K562 (cell line): Measurements from ENCODE around the gene ANKRD12. TPM values are rescaled to one million over a fixed set of nuclear protein-coding genes. Genes with fewer than 3 reads are reported as not detected.

Experiments used
- ARHGAP35 ChIP-seq: fragments of 450-650 bp; IDR thresholded peaks from 2 replicates; pipeline ENCODE4 v1.6.1; 2018; ENCODE audit not compliant: partially characterized antibody
- CHD1 ChIP-seq: fragments of 200-600 bp; sonication (generic); IDR thresholded peaks from one replicate; pipeline ENCODE4 v1.6.1; 2012; ENCODE audit warnings: mild to moderate bottlenecking, moderate library complexity, low read length, inconsistent platforms
- CTCF ChIP-seq, 3 experiments: IDR thresholded peaks in 2 of 3; conservative IDR thresholded peaks in 1 of 3; 2 replicates each; pipeline ENCODE4 v1.5.1; 2011 to 2012; ENCODE audit warnings: low read length in 3 of 3, mild to moderate bottlenecking in 3 of 3, control low read depth in 2 of 3, improper control_type of control experiment in 1 of 3, inconsistent platforms in 1 of 3, low read depth in 1 of 3, mixed read lengths in 1 of 3, moderate library complexity in 1 of 3; ENCODE audit not compliant: insufficient read depth in 2 of 3
- E4F1 ChIP-seq: fragments of 250-450 bp; sonication (Bioruptor Pico); IDR thresholded peaks from 2 replicates; pipeline ENCODE4 v1.5.0; 2021; ENCODE audit warnings: mild to moderate bottlenecking, borderline replicate concordance
- ELF4 ChIP-seq: fragments of 450-650 bp; formaldehyde crosslinking; IDR thresholded peaks from 2 replicates; pipeline ENCODE4 v1.4.0; 2022; ENCODE audit warnings: missing genetic modification characterization
- HDGF ChIP-seq: fragments of 450-650 bp; IDR thresholded peaks from 2 replicates; pipeline ENCODE4 v1.6.1; 2016
- KLF6 ChIP-seq: fragments of 250-450 bp; sonication (Bioruptor Pico); IDR thresholded peaks from 2 replicates; pipeline ENCODE4 v1.4.0; 2020; ENCODE audit warnings: mild to moderate bottlenecking, moderate library complexity, borderline replicate concordance
- PRDM10 ChIP-seq: fragments of 450-650 bp; IDR thresholded peaks from 2 replicates; pipeline ENCODE4 v1.6.1; 2018; ENCODE audit not compliant: partially characterized antibody
- RB1 ChIP-seq: fragments of 450-650 bp; IDR thresholded peaks from 2 replicates; pipeline ENCODE4 v1.6.1; 2017; ENCODE audit warnings: low read depth, mild to moderate bottlenecking
- SIN3A ChIP-seq, 2 experiments: fragments of 150-350 bp in 1 of 2; IDR thresholded peaks; 2 replicates each; pipeline ENCODE4 v1.6.1; 2011 to 2016; ENCODE audit warnings: borderline replicate concordance in 2 of 2, low read depth in 2 of 2, low read length in 2 of 2, mild to moderate bottlenecking in 2 of 2, moderate library complexity in 2 of 2; ENCODE audit not compliant: control insufficient read depth in 1 of 2
- TCF3 ChIP-seq: sonication (generic); formaldehyde crosslinking; IDR thresholded peaks from 2 replicates; pipeline ENCODE4 v1.4.0; 2020; ENCODE audit warnings: mild to moderate bottlenecking, missing genetic modification reagents
- TEAD4 ChIP-seq, 2 experiments: sonication (generic) in 1 of 2; formaldehyde crosslinking in 1 of 2; IDR thresholded peaks; 2 replicates each; pipeline versions ENCODE4 v1.6.1 to v1.8.0; 2012 to 2022; ENCODE audit warnings: borderline replicate concordance in 1 of 2, inconsistent platforms in 1 of 2, low read length in 1 of 2, mild to moderate bottlenecking in 1 of 2, missing genetic modification reagents in 1 of 2
- VEZF1 ChIP-seq: fragments of 200-800 bp; sonication (Bioruptor generic); IDR thresholded peaks from 2 replicates; pipeline ENCODE4 v1.6.1; 2017; ENCODE audit warnings: missing genetic modification characterization, missing compliant biosample characterization
- ZFP1 ChIP-seq: fragments of 450-650 bp; formaldehyde crosslinking; IDR thresholded peaks from 2 replicates; pipeline ENCODE4 v1.4.0; 2020; ENCODE audit warnings: mild to moderate bottlenecking, mixed read lengths
- polyA plus RNA-seq, 8 experiments: library from polyadenylated mRNA; depleted of rRNA in 4 of 8; stranded (reverse) in 5 of 8; unstranded in 3 of 8; fragments of >200 nt; fragmentation: Nextera tagmentation in 2 of 8; fragmentation: Illumina TruSeq in 1 of 8; extraction: Ambion mirVana in 2 of 8; extraction: Trizol in 1 of 8; gene quantifications; 2 replicates each; pipeline versions ENCODE4 v1.2.1 to v1.2.3, GENCODE V29; 2011 to 2014; ENCODE audit warnings: inconsistent platforms in 1 of 8, missing spikeins in 1 of 8
- total RNA-seq, 7 experiments: library from RNA; depleted of rRNA in 6 of 7; stranded (reverse); fragments of >200 nt in 6 of 7; fragmentation: Illumina TruSeq in 2 of 7; extraction: Trizol in 2 of 7; gene quantifications; 2 replicates each; pipeline versions ENCODE4 v1.2.1 to v1.2.3, GENCODE V29; 2011 to 2021; ENCODE audit warnings: low replicate concordance in 1 of 7
- TF ChIP-seq, protein P1 (sequence below), 2 experiments: fragments of 450-650 bp; conservative IDR thresholded peaks; 2 replicates each; pipeline ENCODE4 v1.6.1; 2017; ENCODE audit warnings: mild to moderate bottlenecking in 2 of 2, moderate library complexity in 2 of 2

ANKRD12 gene
- total and polyA plus RNA-seq, 9 of the 15 experiments (the other 6 are each of a cell fraction or from before 2014, with no cell fraction given): 6.6 to 28.2 (median 16.0) TPM

GRCh38 chr18:9334329-9334972 lies 197.9 kb downstream of the ANKRD12 start, which contains the start of gene TWSG1 (continued):
- TF ChIP-seq VEZF1 (CRISPR knock-in tag) (peak; percentile 97), TCF3 (CRISPR knock-in tag) (no peak), SIN3A (IDR thresholded peaks at IDR 0.05; ENCODE audit: borderline replicate concordance in 2 of 2, control insufficient read depth in 1 of 2, low read depth in 2 of 2, low read length in 2 of 2) (peak; percentile 70 to 89; a peak in 2 of 4 replicates), ARHGAP35 (no peak), TEAD4 (IDR thresholded peaks at IDR 0.05; ENCODE audit: low read length) (no peak), TEAD4 (CRISPR knock-in tag; IDR thresholded peaks at IDR 0.05; ENCODE audit: borderline replicate concordance) (no peak), KLF6 (no peak), ELF4 (CRISPR knock-in tag) (no peak), CHD1 (no peak), PRDM10 (no peak), CTCF (IDR thresholded peaks at IDR 0.05 in 2 of 3, conservative IDR thresholded peaks at IDR 0.05 in 1 of 3; ENCODE audit: insufficient read depth in 2 of 3, low read depth in 1 of 3, low read length in 3 of 3) (peak in 2 of 3 experiments; percentile 53 to 69; a peak in 4 of 6 replicates), ZFP1 (CRISPR knock-in tag) (no peak), HDGF (no peak), E4F1 (no peak), RB1 (peak; percentile 71; the same call in 1 of the 2 replicates)
- TF ChIP-seq, protein P1, sequence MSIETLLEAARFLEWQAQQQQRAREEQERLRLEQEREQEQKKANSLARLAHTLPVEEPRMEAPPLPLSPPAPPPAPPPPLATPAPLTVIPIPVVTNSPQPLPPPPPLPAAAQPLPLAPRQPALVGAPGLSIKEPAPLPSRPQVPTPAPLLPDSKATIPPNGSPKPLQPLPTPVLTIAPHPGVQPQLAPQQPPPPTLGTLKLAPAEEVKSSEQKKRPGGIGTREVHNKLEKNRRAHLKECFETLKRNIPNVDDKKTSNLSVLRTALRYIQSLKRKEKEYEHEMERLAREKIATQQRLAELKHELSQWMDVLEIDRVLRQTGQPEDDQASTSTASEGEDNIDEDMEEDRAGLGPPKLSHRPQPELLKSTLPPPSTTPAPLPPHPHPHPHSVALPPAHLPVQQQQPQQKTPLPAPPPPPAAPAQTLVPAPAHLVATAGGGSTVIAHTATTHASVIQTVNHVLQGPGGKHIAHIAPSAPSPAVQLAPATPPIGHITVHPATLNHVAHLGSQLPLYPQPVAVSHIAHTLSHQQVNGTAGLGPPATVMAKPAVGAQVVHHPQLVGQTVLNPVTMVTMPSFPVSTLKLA (conservative IDR thresholded peaks at IDR 0.05): peak in 1 of 2 experiments; percentile 58; a peak in 2 of 4 replicates
